Stomach (tissue), 4 donors: ENCODE results near the gene ITFG2.

ENCODE experiments used
- CTCF ChIP-seq, 7 experiments: fragments of 450-650 bp in 4 of 7; fragments of 200-600 bp in 3 of 7; sonication (generic) in 3 of 7; IDR thresholded peaks; one replicate each; pipeline ENCODE4 v1.5.1; 2016 to 2019; ENCODE audit warnings: antibody characterized with exemption in 7 of 7, control low read depth in 2 of 7, mild to moderate bottlenecking in 1 of 7
- EP300 ChIP-seq: sonication (generic); formaldehyde crosslinking; IDR thresholded peaks from one replicate; pipeline ENCODE4 v1.6.1; 2017; ENCODE audit warnings: antibody characterized with exemption
- POLR2A ChIP-seq, 4 donors: fragments of 450-650 bp; IDR thresholded peaks; one replicate each; pipeline ENCODE4 v1.6.1; 2016; ENCODE audit warnings: antibody characterized with exemption in 4 of 4, control low read depth in 2 of 4, mild to moderate bottlenecking in 1 of 4, moderate library complexity in 1 of 4
- POLR2AphosphoS5 ChIP-seq, 3 donors: sonication (generic); formaldehyde crosslinking; IDR thresholded peaks; one replicate each; pipeline ENCODE4 v1.6.1; 2016; ENCODE audit warnings: antibody characterized with exemption in 3 of 3

GRCh38 chr12:2845280-2845679 is 32.8 kb downstream of the ITFG2 start:
- TF ChIP-seq CTCF (IDR thresholded peaks at IDR 0.05) (no peak), POLR2A (IDR thresholded peaks at IDR 0.05) (no peak), EP300 (no peak), POLR2AphosphoS5 (IDR thresholded peaks at IDR 0.05) (no peak)
